Activated CD4-positive, alpha-beta T cell treated with anti-CD3 and anti-CD28 coated beads for 24 hours (primary cell): ENCODE measurements around the gene DCDC1.

Source experiments
- DNase-seq, 2 donors: peaks; one replicate each; pipeline ENCODE4 v3.0.0-alpha.2; 2020; ENCODE audit warnings: low read depth in 2 of 2

Gene DCDC1

DNA sequence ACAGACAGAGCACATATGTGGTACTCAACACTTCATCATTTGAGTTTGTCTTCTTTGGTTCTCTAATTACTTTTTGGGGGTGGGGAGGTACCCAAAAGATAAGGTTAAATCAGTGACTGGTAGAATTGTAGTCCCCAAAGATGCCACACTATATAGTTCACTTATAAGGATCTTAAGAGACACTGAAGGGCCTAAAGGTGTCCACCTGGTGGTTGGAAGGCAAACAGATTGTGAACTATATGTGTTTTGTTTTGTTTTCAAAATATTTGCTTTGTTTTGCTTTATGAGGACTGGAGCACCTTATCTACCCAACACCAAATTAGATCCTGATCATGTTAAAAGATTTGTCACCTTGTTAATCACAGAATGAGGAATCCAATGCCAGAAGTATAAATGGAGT is 136.1 kb downstream of the DCDC1 start:
- no peak for DNase-seq

DNA sequence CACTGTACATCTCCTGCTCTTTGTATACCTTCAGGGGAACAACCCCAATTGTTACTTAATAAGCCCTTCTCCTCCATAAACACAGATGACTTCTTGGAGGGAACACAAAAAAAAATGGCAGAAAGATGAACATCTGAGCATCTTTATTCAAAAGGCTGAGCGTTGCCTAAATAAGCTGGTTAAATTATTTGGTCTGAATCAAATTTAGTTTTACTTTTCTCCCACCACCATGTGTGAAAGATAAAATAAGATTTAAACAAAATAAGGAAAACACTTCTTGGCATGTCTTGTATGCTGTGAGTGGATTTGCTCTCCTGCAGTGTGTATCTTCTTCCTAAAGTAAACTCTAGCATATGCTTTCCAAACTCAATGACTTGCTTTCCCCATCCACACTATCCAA is 137.9 kb downstream of the DCDC1 start:
- DNase-seq: no peak

DNA sequence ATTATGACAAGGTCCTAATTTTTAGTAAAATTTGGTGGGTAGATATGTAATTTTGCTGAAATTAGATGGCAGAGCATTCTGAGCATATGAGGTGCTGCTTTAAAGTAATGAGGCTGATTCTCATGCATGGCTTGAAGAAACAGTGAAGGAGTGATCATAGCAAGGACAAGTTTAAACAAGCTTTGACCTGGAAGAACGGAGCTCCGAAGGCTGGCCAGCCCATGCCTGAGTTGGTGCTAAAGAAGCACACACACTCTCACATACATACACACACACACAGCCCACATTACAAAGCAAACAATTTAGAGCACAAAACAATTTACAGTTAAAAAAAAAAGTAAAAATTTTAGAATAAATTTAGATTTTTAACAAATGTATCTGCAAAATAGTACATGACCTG is 150.7 kb downstream of the DCDC1 start:
- no peak for DNase-seq

DNA sequence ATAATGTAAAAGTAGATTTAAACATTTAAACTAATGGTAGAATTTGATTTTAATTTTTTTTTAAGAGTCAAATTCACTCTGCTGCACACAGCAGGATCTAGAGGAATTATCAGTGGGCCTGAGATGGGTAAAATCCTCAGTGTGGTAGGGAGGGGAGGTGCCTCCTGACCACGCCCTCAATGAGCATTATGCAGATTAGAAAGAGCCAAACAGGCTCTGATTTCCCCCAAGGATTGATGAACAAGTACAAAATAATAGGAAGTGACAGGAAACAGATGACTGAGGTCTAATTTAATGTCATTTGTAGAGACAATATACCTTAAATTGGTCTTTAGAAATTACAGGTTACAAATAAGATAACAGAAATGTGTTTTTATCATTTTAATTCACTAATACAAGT is 155.2 kb downstream of the DCDC1 start:
- DNase-seq: no peak

DNA sequence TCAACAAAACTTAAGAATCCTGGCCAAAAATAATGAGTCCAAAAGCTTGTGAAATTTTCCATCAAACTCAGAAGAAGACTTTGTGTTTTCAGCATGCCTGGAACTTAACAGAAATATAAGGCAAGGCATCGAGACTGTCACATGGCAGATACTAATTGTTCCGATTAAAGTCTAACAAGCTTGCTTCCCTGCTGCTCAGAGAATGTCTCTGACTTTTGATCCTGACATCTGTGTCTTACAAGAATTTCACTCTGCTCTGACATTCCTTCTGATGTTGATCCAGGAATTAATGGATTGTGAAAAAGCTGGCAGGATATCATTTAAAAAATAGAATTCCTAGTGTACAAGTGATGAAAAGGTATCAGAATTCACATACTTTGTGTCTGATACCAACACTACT is 170.2 kb downstream of the DCDC1 start:
- DNase-seq: no peak

DNA sequence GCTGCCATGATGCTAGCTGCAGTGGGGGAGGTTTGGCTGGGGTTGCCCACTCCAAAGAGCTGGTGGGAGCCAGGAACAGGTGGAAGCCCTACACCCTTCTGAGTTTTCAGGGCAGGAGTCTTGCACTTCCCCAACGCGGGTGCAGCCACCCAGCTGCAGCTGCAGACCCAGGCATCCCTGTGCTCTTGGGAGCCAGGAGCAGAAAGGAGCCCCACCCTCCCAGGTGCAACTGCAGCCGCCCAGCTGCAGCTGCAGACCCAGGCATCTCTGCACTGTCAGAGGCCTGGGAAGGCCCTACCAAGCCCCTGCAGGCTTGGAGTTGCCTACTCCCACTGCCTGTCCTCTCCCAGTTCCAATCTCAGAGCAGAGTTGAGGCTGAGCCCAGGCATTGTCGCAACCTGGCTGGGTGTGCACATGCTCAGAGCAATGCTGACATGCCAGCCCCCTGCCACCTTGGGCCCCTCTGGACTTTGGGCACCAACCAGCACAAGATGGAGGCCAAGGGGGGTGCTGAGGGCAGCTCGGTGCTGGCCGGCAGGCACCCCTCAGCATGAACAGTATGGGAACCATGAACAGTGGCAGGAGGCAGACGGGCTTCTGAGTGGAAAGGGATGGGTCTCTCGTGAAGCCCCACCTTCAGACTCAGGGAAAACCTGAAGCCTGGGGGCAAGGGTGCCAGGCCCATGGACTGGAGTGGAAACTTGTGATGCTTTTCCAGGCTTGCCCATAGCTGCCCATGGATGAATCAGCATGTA is 195.4 kb downstream of the DCDC1 start:
- no peak for DNase-seq

DNA sequence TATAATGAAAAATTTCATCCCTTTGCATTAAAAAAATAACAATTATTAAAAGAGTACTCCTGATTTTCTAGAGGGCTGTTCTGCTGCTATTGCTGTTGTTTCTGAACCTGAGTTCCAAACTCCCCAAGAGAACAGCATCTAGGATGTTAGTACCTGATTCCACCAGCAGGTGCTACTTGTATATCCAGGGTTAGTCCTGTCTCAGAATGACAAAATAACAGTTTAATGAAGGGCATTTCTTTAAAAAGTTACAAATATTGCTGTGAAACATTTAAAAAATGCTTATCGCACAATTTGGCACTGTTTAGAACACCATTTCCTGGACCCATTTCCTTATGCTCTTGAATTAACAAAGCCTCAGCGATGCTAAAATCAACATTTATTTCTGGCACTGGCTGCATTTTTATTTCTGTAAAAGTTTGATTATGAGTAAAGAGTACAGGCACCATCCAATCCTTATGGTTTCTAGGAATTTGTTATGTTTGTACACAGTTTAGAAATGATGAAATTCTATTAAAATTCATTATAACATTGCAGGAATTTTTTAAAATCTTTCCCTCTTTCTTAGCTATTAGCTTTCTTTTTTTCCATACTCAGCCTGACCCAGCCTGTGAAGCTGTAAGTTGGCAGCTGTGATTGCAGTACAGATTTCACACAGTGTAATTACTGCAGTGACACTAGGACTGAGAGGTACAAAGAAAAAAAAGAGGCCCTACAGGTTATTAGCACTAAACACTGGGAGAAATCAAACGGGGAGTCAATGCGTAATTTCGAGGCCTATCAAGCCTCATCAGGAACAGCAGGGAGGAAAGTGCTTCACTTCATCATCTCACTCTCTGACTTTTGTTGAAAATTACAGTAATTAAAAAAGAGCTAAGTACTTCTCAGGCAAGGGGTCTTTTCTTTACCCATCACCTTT is 208.8 kb downstream of the DCDC1 start:
- DNase-seq: no peak

DNA sequence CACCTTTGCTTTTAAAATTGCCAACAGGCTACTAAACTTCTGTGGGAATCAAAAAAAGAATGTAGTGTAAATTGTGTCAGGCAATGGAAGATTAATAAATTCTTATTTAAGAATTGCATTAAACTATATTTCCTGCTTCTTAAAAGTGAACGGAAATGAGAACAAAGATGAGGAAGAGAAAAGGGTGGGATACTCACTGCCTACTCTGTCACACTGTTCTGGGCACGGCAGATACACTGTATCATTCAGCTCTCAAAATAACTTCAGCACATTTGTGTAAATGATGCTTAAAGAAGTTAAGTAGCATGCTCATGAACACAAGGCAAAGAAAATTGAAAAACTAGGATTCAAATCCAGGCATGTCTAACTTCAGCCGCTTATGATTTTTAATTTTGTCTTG is 218.7 kb downstream of the DCDC1 start:
- no peak for DNase-seq

DNA sequence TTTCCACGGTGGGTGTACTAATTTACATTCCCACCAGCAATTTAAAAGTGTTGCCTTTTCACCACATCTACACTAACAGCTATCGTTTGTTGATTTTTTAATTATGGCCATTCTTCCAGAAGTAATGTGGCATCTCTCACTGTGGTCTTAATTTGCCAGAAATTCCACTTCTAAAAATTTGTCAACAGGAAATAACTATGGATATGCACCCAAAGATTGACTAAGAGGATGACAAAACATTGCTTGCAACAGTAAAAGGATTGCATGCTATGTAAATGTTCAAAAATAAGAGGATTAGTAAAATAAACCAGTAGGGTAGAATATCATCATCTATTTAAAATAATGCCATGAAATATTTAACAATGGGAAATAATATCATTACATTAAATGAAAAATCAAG is 219.5 kb downstream of the DCDC1 start:
- DNase-seq: no peak

DNA sequence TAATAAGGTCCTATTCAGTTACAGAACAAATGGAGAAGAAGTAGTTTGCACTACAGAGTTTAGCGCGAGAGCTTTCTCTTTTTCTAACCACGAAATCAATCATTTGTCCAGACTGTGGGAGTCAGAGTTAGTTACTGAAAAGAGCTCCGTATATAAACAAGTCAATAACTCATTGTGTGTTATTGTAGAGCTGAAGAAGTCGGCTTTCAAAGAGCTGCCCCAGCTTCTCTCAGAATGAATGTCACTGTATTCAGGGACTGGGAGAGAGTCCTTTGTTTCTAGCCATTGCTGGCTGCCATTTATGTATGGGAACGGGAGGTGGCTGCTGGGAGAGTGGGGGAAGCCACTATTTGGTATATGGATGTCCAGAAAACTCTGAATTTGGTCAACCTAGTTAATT is 227.8 kb downstream of the DCDC1 start:
- no peak for DNase-seq

DNA sequence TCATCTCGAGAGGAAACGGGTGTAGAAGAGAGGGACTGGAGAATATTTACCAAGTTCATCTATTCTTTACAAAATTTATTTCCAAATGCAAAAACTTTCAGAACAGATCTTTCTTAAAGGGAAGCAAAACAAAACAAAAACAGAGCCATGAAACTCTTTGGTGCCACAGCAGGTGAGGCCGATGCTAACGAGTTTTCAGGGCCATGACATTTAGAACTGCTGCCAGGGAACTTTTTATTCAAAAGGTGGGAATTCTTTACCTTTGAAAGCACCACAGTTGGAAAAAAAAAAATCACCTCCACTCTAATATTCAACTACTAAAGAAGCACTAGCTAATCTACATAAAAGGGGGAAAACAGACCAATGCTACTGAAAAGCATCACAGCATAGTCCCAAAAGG is 230.1 kb downstream of the DCDC1 start:
- DNase-seq: no peak

DNA sequence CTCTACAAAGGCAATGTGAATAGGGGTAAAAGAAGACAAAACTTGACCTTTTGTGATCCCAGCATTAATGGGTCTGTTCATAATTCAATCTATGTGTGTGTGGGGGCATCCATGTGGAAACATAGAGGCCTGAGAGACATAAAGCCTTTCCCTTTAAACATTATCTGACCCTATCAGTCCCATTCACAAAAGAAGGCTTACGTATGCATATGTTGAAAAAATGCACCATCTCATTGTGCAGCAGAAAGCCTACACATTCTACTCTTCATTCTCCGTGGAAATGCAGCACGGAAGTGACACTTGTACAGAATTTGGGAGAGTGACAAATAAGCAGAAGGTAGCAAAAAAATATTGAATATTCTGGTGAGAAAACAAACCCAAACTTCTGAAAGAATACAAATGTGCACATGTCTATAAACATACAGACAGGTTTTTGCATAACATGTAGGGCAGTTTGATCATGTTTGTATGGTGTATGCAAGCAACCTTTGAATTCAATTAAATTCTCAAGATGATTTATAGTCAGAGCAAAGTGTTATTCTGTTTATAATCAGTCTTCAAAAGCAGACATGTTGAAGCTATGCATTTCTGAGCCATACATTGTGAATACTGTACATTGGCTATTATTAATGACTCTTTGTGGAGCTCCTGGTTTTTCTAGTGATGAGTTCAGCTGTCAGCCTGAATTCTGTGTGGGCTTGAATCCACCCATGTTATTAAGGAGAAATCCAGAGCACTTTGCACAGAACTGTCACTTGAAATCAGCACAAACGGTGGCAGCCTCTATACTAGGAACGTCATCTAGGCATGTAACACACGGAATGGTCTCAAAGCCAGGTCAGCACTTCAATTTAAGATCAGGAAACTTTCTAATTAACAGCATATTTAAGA is 236.8 kb downstream of the DCDC1 start:
- no peak for DNase-seq

DNA sequence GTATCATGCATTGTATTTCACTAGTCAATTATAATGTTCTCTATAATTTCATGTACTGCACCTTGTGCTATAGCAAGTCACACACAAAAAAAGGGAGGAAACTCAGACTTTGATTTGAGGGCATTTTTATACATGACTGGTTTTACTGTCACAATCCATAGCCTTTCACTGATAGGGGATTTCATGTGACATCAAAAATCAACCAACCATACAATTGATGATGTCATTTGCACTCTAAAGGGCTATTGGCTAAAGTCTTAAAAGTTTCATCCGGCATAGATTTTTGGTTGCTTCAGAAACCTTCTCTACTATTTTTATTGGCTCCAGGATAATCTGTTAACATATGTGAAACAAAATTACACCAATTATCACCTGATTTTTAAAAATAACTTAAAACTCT is 237.8 kb downstream of the DCDC1 start:
- DNase-seq: no peak

DNA sequence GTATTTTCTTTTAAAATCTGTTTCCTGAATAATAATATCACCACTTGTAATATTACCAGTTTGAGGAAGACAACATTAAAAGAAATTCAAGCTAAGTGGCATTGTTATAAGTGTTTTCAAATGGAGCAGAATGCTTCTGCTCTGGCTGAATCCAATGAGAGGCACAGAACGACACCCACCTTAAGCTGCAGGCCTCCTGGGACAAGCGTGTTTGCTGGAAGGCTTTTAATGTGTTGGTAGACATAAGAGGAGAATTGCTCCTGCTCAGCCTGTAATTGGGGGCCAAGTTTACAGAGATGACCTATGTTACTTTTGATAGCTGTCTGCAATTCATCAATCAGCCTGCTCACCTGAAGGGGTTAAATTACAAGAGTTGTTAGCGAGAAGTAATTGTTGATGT is 242.2 kb downstream of the DCDC1 start:
- DNase-seq: no peak

DNA sequence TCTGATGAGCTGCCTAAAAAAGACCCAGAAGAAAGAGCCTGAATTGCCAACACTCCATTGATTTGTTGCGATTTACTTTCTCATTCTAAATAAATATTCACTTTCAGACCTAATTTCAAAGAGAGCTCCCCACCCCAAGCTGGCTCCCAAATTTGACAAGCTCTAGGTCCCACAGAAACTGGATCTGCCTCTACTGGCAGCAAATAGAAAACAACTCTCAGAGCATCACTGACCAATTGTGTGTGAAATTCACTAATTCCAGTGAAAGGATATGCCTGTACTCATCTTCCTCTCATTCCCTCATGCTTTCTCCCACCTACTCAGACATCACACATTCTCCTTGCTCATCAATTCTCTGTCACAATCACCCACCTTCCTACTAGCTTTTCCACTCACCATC is 249.1 kb downstream of the DCDC1 start:
- DNase-seq: no peak

DNA sequence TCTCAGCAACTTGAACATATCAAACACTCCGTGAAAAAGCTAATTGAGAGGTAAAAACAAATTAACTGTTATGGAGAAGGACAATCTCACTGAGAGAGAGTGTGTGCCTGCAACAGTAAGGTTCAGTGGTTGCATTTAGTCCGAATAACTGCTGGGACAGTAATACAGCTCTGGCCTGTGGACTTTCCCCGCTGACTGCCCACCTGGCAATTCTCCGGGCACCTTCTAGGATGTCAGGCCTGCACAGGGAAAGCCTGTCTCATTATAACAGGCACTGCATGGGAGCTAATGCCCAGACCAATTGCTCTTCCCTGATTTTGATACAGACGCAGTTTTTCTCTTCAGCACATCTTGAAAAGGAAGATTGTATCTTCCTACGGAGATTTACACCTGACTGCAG is 251.0 kb downstream of the DCDC1 start:
- no peak for DNase-seq

DNA sequence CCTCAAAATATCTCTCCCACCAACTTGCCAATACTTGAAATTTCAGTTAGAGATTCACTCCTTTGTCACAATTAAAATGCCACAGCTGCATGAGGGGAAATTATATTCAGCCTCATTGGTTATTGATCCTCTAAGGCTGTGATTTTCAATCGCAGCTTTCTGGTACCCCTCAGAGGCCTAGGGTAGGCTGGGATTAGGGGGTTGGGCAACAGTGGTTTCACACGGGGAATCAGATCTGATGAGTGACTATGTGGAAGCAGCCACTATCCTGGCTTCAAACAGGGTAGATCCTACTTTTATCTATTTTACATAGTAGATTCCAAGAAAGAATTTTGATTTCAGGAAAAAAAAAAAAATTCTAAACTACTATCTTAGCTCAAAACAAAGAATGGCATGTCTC is 252.5 kb downstream of the DCDC1 start:
- no peak for DNase-seq

DNA sequence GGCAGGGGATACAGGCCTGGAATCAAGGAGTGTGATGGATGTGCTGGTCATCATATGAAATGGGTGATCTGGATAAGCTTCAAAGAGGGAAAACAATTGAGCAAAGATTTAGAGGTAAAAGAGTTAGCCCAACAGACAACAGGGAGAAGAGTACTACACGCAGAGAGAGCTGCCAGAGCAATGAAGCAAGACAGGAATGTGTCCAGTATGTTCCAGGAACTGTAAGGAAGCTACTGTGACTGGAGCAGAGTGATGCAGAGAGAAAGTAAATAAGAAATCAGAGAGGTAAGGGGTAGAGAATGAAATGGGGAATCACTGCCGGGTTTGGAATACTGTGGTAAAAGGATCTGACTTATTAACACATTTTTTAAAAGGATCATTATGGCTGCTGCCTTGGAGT is 255.1 kb downstream of the DCDC1 start:
- no peak for DNase-seq

DNA sequence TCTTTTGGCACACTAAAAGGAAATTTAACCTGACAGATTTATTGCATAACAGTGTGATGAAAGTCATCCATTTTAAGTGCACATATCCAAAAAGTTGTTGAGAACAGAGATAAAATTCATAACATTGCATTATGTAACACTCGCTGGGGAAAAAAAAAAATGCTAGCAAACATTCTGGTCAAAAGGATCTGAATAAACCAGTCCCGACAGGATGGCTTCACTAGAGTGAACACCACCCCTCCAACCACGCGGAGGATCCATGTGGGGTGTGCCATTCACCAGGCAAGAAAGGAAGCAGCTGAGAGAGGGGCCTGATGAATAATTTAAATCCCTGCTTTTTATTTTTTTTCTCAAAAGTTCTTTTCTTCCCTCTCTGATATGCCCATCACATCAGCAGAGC is 258.7 kb downstream of the DCDC1 start:
- no peak for DNase-seq

DNA sequence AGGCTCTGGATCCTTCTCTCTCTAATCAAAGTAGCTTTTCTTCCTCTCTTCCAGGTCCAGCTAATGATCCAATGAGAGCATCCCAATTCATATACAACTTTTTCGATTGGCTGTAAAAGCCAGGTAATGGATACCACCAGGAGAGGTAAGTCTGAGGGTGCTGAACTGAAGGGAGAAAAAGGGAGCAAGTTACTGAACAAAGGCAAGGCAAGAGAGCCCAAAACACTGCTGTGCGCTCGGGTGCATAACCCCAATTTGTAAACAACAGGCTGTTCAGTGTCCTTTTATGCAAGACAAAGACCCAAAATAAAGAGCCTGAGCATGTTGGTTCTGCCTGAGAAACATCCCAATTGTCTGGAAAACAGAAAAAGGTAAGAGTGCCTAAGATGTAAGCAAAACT is 260.1 kb downstream of the DCDC1 start:
- DNase-seq: no peak

DNA sequence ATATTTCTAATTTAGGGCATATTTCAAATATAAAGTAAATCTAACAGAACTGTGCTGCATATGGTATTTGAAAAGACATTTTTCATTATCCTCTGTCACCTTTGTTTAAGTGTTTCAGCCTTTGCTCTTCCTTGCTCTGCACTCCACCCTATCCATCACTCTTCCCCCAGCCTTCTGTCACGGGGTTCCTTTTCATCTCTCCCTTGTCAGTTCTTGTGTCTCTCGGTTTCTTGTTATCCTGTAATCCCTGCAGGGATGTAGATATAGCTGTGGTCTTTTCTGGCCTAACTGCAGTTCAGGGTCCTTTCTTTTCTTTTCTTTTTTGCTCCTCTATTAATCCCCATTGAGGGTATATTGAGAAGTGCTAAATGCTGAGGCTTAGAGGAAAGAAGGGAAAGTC is 261.9 kb downstream of the DCDC1 start:
- DNase-seq: no peak

DNA sequence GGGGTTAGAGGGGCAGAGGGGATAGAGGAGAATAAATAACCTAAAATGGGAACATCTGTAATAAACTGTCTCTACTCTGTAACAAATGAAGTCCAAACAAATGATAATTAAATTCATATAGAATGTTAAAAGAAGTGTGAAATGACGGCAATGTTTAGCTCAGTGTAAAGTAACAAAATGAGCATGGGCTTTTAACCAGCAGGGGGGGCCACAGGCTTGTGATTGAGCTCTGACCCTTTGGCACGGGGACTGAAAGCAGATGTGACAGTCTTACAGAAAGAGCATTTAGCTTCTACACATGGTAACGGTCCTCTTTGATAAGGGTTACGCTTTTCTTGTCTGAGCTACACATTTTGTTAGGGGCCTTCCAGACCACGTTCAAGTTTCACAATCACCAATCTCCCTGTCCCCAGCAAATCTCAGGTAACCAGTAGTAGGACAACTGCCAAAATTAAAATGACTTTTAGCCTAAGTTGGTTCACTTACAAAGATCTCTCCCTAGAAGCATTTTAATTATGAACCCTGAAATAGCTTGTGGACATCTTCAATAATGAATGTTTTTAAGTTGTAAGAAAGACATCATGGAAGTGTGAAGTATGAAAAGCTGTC is 262.5 kb downstream of the DCDC1 start:
- DNase-seq: peak; percentile 8 to 22
